Fibroblast of villous mesenchyme (primary cell): ENCODE results near the gene LAD1. TPM values are rescaled to one million over a fixed set of nuclear protein-coding genes. Genes with fewer than 3 reads are reported as not detected.

Experiments used
- DNase-seq: peaks from one replicate; pipeline ENCODE4 v3.0.0-alpha.2; 2010; ENCODE audit warnings: low read depth
- H3K4me3 ChIP-seq: 2 replicates; pipeline ENCODE4 v1.5.1; 2011; ENCODE audit warnings: low read depth, mild to moderate bottlenecking, low read length
- CTCF ChIP-seq: IDR thresholded peaks from 2 replicates; pipeline ENCODE4 v1.5.1; 2012; ENCODE audit warnings: low read depth, mild to moderate bottlenecking, low read length; ENCODE audit not compliant: insufficient read depth
- total RNA-seq: library from RNA; depleted of rRNA; stranded (reverse); fragments of >200 nt; gene quantifications from 2 replicates; pipeline ENCODE4 v1.2.3, GENCODE V29; 2012

The LAD1 gene
- total RNA-seq, 1 donor, result not detected

- no peak overlapping the region for H3K4me3 ChIP-seq
- peak; percentile 39 for DNase-seq
- peak; percentile 70 for TF ChIP-seq CTCF
Observed at GRCh38 chr1:201348211-201348566, 50.9 kb downstream of the LAD1 start.

GRCh38 chr1:201347498-201348210 lies 51.5 kb downstream of the LAD1 start:
- TF ChIP-seq CTCF, result no peak
- no peak for DNase-seq
- H3K4me3 ChIP-seq, result no peak overlapping the region

- no peak for TF ChIP-seq CTCF
- no peak for DNase-seq
- no peak overlapping the region for H3K4me3 ChIP-seq
Observed at GRCh38 chr1:201346987-201347386, 52.1 kb downstream of the LAD1 start.

GRCh38 chr1:201346337-201346939 lies 52.7 kb downstream of the LAD1 start:
- peak; percentile 76 for TF ChIP-seq CTCF
- H3K4me3 ChIP-seq, result no peak overlapping the region
- DNase-seq, result peak; percentile 54

GRCh38 chr1:201345081-201345355 lies 54.1 kb downstream of the LAD1 start:
- H3K4me3 ChIP-seq, result no peak overlapping the region
- no peak for DNase-seq
- TF ChIP-seq CTCF, result no peak

- DNase-seq, result no peak
- TF ChIP-seq CTCF, result no peak
- no peak overlapping the region for H3K4me3 ChIP-seq
Observed at GRCh38 chr1:201344206-201345080, 54.7 kb downstream of the LAD1 start.
